ENCODE data around the gene ZNF557.
"Not testable (repeated sequence)": the region's sequence is repeated elsewhere in the genome, so short reads cannot be mapped to it uniquely, and the experiment has no call there.

GRCh38 chr19:7067122-7067521 lies 2.4 kb upstream of the ZNF557 start:
- TF ChIP-seq CTCF, POLR2A (IDR thresholded peaks at IDR 0.05): not testable (repeated sequence)

Measured in uterus (tissue), 2 donors.